HEK293 (cell line): Measurements from ENCODE around the gene DDX27.

Source experiments
- CTCF ChIA-PET: fragments of 350-600 bp; formaldehyde crosslinking; extraction: SDS; loops from one replicate; lab custom pipeline; 2021; ENCODE audit warnings: antibody characterized with exemption; lab: Yijun Ruan, JAX
- POLR2A ChIA-PET: fragments of 300-600 bp; formaldehyde crosslinking; extraction: SDS; loops from one replicate; lab custom pipeline; 2020; ENCODE audit warnings: antibody characterized with exemption, inconsistent platforms; lab: Yijun Ruan, JAX
- H3K27ac ChIP-seq: fragments of 200-500 bp; sonication (Bioruptor generic); 2 replicates; pipeline ENCODE4 v1.5.1; 2014; ENCODE audit warnings: low read depth, low read length, control low read depth, inconsistent platforms; ENCODE audit errors: extremely low read depth
- H3K36me3 ChIP-seq, 2 experiments: fragments of 200-500 bp in 1 of 2; sonication (Bioruptor generic) in 1 of 2; 1 replicate in 1 of 2; 2 replicates in 1 of 2; pipeline ENCODE4 v1.5.1; 2014 to 2017; ENCODE audit warnings: inconsistent platforms in 2 of 2, low read length in 2 of 2; ENCODE audit not compliant: control insufficient read depth in 2 of 2, insufficient read depth in 1 of 2
- H3K4me1 ChIP-seq: fragments of 200-500 bp; sonication (Bioruptor generic); 2 replicates; pipeline ENCODE4 v1.5.1; 2014; ENCODE audit warnings: mild to moderate bottlenecking, low read length, inconsistent platforms; ENCODE audit not compliant: control insufficient read depth, insufficient read depth
- H3K4me3 ChIP-seq: 2 replicates; pipeline ENCODE4 v1.5.1; 2011; ENCODE audit warnings: low read depth, mild to moderate bottlenecking, control low read depth, low read length, moderate library complexity
- H3K9me3 ChIP-seq: fragments of 200-500 bp; sonication (Bioruptor generic); 2 replicates; pipeline ENCODE4 v1.5.1; 2014; ENCODE audit warnings: low read depth, low read length, inconsistent platforms; ENCODE audit not compliant: control insufficient read depth, insufficient read depth
- FEZF1 ChIP-seq: fragments of 450-650 bp; formaldehyde crosslinking; IDR thresholded peaks from 2 replicates; pipeline ENCODE4 v1.5.1; 2016; ENCODE audit warnings: missing biosample characterization, missing genetic modification characterization
- GLIS1 ChIP-seq: fragments of 450-650 bp; formaldehyde crosslinking; IDR thresholded peaks from 2 replicates; pipeline ENCODE4 v1.5.1; 2016; ENCODE audit warnings: missing biosample characterization, missing genetic modification characterization
- OSR2 ChIP-seq: fragments of 450-650 bp; formaldehyde crosslinking; IDR thresholded peaks from 2 replicates; pipeline ENCODE4 v1.5.1; 2016; ENCODE audit warnings: missing biosample characterization, missing genetic modification characterization
- SCRT2 ChIP-seq: fragments of 450-650 bp; formaldehyde crosslinking; IDR thresholded peaks from 2 replicates; pipeline ENCODE4 v1.5.1; 2016; ENCODE audit warnings: missing biosample characterization, missing genetic modification characterization
- SETDB1 ChIP-seq: IDR thresholded peaks from one replicate; pipeline ENCODE4 v1.6.1; 2017; ENCODE audit warnings: mild to moderate bottlenecking, low read length, moderate library complexity, mixed read lengths; ENCODE audit not compliant: insufficient read length
- ZBTB11 ChIP-seq: fragments of 450-650 bp; formaldehyde crosslinking; conservative IDR thresholded peaks from 2 replicates; pipeline ENCODE4 v1.5.1; 2016; ENCODE audit warnings: low read depth, missing biosample characterization, missing genetic modification characterization
- ZBTB6 ChIP-seq: fragments of 450-650 bp; formaldehyde crosslinking; IDR thresholded peaks from 2 replicates; pipeline ENCODE4 v1.5.1; 2017; ENCODE audit warnings: missing biosample characterization, missing genetic modification characterization
- ZNF155 ChIP-seq: fragments of 450-650 bp; formaldehyde crosslinking; IDR thresholded peaks from 2 replicates; pipeline ENCODE4 v1.5.1; 2016; ENCODE audit warnings: missing biosample characterization, missing genetic modification characterization
- ZNF184 ChIP-seq: fragments of 450-650 bp; IDR thresholded peaks from 2 replicates; pipeline ENCODE4 v1.5.1; 2018; ENCODE audit warnings: missing biosample characterization, mild to moderate bottlenecking, missing genetic modification characterization
- ZNF202 ChIP-seq: fragments of 450-650 bp; formaldehyde crosslinking; IDR thresholded peaks from 2 replicates; pipeline ENCODE4 v1.5.1; 2016; ENCODE audit warnings: missing biosample characterization, missing genetic modification characterization, borderline replicate concordance
- ZNF223 ChIP-seq: fragments of 450-650 bp; formaldehyde crosslinking; IDR thresholded peaks from 2 replicates; pipeline ENCODE4 v1.5.1; 2016; ENCODE audit warnings: missing biosample characterization, missing genetic modification characterization
- ZNF280D ChIP-seq: fragments of 450-650 bp; formaldehyde crosslinking; IDR thresholded peaks from 2 replicates; pipeline ENCODE4 v1.5.1; 2016; ENCODE audit warnings: missing biosample characterization, missing genetic modification characterization
- ZNF292 ChIP-seq: fragments of 450-650 bp; formaldehyde crosslinking; IDR thresholded peaks from 2 replicates; pipeline ENCODE4 v1.5.1; 2016; ENCODE audit warnings: low read depth, missing biosample characterization, missing genetic modification characterization, borderline replicate concordance
- ZNF311 ChIP-seq: fragments of 450-650 bp; formaldehyde crosslinking; IDR thresholded peaks from 2 replicates; pipeline ENCODE4 v1.5.1; 2017; ENCODE audit warnings: missing biosample characterization, missing genetic modification characterization, borderline replicate concordance
- ZNF324 ChIP-seq: fragments of 450-650 bp; formaldehyde crosslinking; IDR thresholded peaks from 2 replicates; pipeline ENCODE4 v1.5.1; 2016; ENCODE audit warnings: missing biosample characterization, missing genetic modification characterization
- ZNF341 ChIP-seq: fragments of 450-650 bp; formaldehyde crosslinking; IDR thresholded peaks from 2 replicates; pipeline ENCODE4; 2016; ENCODE audit warnings: low read depth, missing biosample characterization, missing genetic modification characterization
- ZNF549 ChIP-seq: fragments of 450-650 bp; IDR thresholded peaks from 2 replicates; pipeline ENCODE4 v1.5.1; 2018; ENCODE audit warnings: missing biosample characterization, missing genetic modification characterization, mild to moderate bottlenecking, inconsistent platforms, moderate library complexity
- ZNF561 ChIP-seq: fragments of 450-650 bp; IDR thresholded peaks from 2 replicates; pipeline ENCODE4 v1.5.1; 2018; ENCODE audit warnings: missing biosample characterization, missing genetic modification characterization, borderline replicate concordance
- ZNF596 ChIP-seq: fragments of 450-650 bp; IDR thresholded peaks from 2 replicates; pipeline ENCODE4 v1.5.0; 2018; ENCODE audit warnings: missing biosample characterization, mild to moderate bottlenecking, missing genetic modification characterization, moderate library complexity

DDX27 gene

GRCh38 chr20:49279677-49280462 is 60.7 kb downstream of the DDX27 start:
- Histone ChIP-seq H3K4me1 (no peaks in the 10 kb centered on the region), H3K27ac (no peak overlapping the region), H3K4me3 (peak overlapping the region; percentile 77), H3K36me3 (peaks cover 36 to 73% of the 10 kb centered on the region in 2 experiments), H3K9me3 (no peaks in the 10 kb centered on the region)
- ChIA-PET POLR2A (interaction anchor here (0.7 to 1.3 kb wide), 4 partner anchors 7 to 61 kb away, joined by 3 to 5 read pairs (median 4); partner anchors contain the start of gene DDX27), CTCF (interaction anchor here (0.9 to 1.0 kb wide), 3 partner anchors 8 to 41 kb away, joined by 3 read pairs; no protein-coding TSS in a partner anchor)
- TF ChIP-seq ZNF596 (no peak), ZNF280D (tag by site-specific recombination) (0 out of 2 replicates have a peak, but pooled peaks have one; percentile 16), ZNF549 (tag by site-specific recombination) (no peak), ZNF292 (tag by site-specific recombination) (no peak)

GRCh38 chr20:49280463-49281058 is 61.3 kb downstream of the DDX27 start:
- Histone ChIP-seq H3K27ac (no peak overlapping the region), H3K4me3 (no peak overlapping the region), H3K36me3 (peaks cover 38 to 73% of the 10 kb centered on the region in 2 experiments), H3K9me3 (no peaks in the 10 kb centered on the region), H3K4me1 (no peaks in the 10 kb centered on the region)
- ChIA-PET POLR2A (interaction anchor here (0.7 to 1.2 kb wide), 3 partner anchors 16 to 61 kb away, joined by 3 to 4 read pairs (median 4); partner anchors contain the start of gene DDX27), CTCF (interaction anchor here (0.9 to 1.0 kb wide), 3 partner anchors 34 to 147 kb away, joined by 3 to 5 read pairs (median 3); no protein-coding TSS in a partner anchor)
- TF ChIP-seq GLIS1 (tag by site-specific recombination) (no peak), OSR2 (tag by site-specific recombination) (no peak), ZNF155 (tag by site-specific recombination) (no peak), ZNF311 (tag by site-specific recombination) (no peak), SCRT2 (tag by site-specific recombination) (peak; percentile 58), FEZF1 (tag by site-specific recombination) (no peak)

GRCh38 chr20:49281059-49281912 is 62.1 kb downstream of the DDX27 start:
- H3K9me3 ChIP-seq = no peaks in the 10 kb centered on the region
- H3K36me3 ChIP-seq = peaks cover 44 to 78% of the 10 kb centered on the region in 2 experiments
- CTCF ChIA-PET = interaction anchor here (0.9 to 1.3 kb wide), 4 partner anchors 35 to 148 kb away, joined by 3 to 5 read pairs (median 4); no protein-coding TSS in a partner anchor
- no peak overlapping the region for H3K27ac ChIP-seq
- no peak overlapping the region for H3K4me3 ChIP-seq
- POLR2A ChIA-PET = interaction anchor here (0.6 to 1.7 kb wide), 4 partner anchors 9 to 16 kb away, joined by 3 to 6 read pairs (median 4); no protein-coding TSS in a partner anchor
- H3K4me1 ChIP-seq = no peaks in the 10 kb centered on the region
- TF ChIP-seq ZNF341 (tag by site-specific recombination) = peak; percentile 59
- 0 out of 2 replicates have a peak, but pooled peaks have one; percentile 11 for TF ChIP-seq ZBTB11 (tag by site-specific recombination)
- peak; percentile 42; the same call in 1 of the 2 replicates for TF ChIP-seq ZNF324 (tag by site-specific recombination)
- TF ChIP-seq ZNF184 (tag by site-specific recombination) = 0 out of 2 replicates have a peak, but pooled peaks have one; percentile 17
- peak; percentile 96 for TF ChIP-seq SETDB1
- peak; percentile 89 for TF ChIP-seq ZNF561 (tag by site-specific recombination)
- TF ChIP-seq ZNF223 (tag by site-specific recombination) = no peak
- TF ChIP-seq ZNF202 (tag by site-specific recombination) = no peak
- no peak for TF ChIP-seq ZBTB6 (tag by site-specific recombination)
